GM21423 (cell line): ENCODE results near the gene CDK18.
A peak's percentile ranks its signal among the peaks of the same experiment; 100 is the strongest.
"Not testable (repeated sequence)": the region's sequence is repeated elsewhere in the genome, so short reads cannot be mapped to it uniquely, and the experiment has no call there.

Experiments used
- ATAC-seq: cut with Tn5 transposase; IDR thresholded peaks from one replicate; pipeline ENCODE4 v1.9.1; 2021; ENCODE audit warnings: mild to moderate bottlenecking, moderate library complexity; ENCODE audit not compliant: unreplicated experiment

CDK18 gene

DNA sequence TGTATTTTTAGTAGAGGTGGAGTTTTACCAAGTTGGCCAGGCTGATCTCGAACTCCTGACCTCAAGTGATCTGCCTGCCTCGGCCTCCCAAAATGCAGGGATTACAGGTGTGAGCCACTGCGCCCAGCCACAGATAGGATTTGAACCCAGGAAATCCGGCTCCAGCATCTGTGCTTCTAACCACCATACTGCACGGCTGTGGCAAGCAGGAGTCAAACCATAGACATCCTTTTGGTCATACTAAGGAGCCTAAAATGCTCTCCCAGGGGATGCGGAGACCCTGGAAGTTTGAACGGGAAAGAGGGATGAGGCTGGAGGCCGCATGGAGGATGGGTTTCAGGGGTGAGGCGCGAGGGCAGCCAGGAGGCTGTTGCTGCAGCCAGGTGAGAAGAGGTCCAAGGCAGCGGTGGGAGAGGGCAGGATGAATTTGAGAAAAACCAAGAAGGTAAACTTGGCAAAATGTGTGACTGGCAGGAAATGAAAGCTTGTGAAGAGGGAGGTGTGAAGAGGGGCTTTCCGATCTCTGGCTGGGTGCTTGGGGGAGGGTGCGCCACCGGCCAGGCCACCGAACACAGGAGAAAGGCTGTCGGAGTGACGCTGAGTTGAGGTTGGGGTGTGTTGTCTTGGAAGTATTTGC is 24.0 kb upstream of the CDK18 start:
- ATAC-seq: peak; percentile 45

DNA sequence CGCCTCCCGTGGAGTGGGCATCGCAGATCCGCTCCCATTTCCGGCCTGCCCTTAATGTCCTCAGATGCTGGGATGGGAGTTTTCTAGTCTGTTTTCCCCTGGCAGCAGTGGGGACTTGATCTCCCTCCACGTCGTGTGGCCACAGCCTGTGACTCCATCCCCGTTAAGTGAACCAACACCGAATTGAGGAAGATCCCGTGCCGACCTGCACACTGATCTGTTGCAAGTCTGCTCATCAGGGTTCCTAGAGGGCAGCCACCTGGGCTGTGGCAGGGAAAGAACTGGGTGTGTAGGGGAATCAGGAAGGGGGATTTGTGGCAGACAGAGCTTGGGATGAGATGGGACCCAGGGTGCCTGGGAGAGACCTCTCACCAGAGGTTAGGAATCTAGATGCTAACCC is 23.3 kb upstream of the CDK18 start:
- no peak for ATAC-seq

DNA sequence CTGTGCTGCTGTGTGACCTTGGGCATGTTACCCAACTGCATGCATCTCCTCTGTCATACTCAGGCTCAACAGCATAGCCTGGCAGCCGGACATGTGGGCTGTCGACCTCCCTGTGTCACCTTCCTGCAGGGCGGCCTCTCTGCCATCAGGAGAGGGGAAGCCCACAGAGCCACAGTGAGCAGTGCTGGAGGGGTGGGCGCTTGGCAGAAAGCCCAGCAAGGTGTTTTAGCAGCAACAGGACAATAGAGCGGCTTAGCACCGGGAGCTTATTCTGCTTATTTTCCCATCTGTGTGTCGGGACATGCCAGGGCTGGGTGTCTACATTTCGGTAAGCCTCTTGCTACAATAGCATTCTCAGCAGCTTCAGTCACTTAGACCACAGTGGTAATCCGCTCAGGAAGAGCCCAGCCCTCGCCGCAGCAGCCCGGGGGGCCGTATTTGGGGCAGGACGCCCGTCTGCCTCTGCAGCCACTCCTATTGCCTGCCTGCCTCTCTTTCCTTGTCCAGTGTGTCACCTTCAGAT is 22.8 kb upstream of the CDK18 start:
- ATAC-seq: no peak

DNA sequence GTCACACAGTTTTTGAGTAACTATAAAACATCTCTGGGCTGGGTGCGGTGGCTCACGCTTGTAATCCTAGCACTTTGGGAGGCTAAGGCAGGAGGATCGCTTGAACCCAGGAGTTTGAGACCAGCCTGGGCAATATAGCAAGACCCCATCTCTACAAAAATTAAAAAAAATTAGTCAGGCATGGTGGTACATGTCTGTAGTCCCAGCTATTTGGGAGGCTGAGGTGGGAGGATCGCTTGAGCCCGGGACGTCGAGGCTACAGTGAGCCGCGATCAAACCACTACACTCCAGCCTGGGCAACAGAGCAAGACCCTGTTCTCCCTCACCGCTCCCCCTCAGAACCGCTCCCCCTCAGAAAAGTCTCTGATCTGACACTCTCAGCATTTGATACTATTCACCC is 21.9 kb upstream of the CDK18 start:
- ATAC-seq: not testable (repeated sequence)

DNA sequence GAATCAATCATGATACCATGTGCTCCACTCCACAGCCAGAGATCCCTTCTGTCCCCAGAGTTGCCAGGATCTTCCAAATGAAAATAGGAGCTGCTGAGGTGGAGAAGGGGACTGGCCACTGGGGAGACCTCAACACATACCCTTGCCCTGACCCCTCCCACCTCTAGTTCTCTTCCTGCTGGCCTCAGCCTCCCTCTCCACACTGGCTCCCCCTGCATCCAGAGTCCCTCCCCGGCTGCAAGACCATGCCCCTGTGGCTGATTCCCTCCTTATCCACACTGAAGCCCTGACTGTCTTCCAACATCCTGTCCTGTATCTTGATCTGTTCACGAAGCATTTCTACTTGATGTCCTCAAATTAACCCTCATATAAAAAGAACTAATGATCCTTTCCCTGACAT is 21.1 kb upstream of the CDK18 start:
- ATAC-seq: no peak

DNA sequence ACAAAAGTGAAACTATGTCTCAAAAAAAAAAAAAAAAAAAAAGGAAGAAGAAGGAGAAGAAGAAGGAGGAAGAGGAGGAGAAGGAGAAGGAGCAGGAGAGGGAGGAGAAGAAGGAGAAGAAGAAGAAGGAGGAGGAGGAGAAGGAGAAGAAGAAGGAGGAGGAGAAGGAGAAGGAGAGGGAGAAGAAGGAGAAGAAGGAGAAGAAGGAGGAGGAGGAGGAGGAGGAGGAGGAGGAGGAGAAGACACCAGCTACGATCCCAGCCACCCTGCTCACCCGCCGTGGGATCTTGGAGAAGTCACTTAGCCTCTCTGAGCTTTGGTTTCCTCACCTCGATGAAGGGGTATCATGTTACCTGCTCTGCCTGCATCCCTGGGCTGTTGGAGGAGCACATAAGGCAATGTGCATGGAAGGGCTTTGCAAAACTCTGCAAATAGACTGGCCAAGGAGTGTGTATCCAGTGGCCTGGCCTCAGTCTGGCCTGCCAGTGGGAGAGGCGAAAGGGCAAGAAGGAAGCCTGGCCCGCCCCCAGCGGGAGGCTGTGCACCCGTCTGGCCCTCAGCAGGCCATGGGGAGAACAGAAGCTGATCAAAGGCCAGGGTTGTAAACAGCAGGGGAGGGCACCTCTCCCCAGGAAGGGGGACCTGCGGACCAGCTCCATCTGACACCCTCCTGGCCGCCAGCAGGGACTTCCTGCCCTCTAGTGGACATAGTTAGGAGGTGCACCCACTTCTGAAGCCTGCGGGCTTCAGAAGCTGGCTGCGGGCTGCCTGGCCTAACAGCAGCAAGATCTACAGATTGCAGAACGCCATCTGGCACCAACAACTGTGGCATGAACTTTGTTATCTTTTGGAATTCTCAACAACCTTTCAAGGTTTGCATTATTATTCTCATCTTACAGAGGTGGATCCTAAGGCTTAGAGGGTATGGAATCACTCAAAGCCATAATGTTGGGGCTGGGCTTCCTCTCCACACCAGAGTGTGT is 19.2 kb upstream of the CDK18 start:
- ATAC-seq: no peak

DNA sequence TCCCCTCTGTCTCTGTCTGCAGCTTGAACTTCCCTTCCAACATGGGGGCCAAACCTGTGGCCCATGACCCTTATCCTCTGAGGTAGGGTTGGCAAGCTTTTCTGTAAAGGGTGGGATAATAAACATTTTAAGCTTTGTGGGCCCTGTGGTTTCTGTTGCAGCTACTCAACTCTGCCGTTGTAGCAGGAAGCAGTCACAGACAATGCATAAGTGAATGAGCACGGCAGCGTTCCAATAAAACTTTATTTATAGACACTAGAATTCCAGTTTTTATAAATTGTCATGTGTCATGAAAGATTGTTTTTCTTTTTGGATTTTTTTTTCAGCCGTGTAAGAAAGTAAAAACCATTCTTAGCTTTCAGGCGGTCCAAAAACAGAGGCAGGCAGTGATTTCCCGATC is 18.2 kb upstream of the CDK18 start:
- ATAC-seq: no peak

DNA sequence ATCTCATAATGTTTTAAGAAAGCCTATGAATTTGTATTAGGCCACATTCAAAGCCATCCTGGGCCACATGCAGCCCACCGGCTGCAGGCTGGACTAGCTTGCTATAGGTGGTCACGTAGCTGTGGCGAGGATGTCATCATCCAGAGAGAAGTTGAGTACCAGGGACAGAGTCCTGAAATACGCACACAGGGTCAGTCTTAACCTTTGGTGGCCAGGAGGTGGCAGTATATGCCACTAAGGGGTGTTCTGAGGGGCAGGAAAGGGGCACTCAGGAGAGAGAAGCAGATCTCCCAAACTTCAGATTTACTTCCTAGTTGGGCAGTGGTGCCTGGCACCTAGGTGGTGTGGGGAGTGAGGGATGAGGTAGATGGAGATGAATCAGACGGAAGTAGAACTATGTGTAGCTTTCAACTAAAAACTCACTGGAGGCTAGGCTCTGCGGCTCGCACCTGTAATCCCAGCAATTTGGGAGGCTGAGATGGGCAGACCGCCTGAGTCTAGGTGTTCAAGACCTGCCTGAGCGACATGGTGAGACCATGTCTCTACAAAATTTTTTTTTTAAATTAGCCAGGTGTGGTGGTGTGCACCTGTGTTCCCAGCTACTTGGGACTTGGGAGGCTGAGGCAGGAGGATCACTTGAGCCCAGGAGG is 16.3 kb upstream of the CDK18 start:
- no peak for ATAC-seq

DNA sequence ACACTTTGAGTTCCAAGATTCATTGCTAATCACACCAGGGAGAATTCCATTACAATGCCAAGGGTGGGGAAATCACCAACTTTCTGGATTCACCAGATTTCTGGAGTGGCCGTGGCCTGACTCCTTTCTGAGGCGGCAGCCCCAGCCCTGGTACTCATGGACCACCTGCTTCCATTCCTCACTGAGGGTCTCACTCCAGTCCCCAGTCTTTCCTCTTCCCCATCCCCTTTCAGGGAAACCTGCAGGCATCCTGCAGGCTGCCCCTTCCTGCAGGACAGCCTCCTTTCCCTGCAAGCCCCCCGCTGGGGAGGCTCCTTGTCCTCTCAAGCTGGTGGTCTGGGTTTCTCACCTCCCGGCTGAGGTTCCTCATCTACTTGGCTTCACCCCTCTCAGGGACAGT is 12.7 kb upstream of the CDK18 start:
- no peak for ATAC-seq

DNA sequence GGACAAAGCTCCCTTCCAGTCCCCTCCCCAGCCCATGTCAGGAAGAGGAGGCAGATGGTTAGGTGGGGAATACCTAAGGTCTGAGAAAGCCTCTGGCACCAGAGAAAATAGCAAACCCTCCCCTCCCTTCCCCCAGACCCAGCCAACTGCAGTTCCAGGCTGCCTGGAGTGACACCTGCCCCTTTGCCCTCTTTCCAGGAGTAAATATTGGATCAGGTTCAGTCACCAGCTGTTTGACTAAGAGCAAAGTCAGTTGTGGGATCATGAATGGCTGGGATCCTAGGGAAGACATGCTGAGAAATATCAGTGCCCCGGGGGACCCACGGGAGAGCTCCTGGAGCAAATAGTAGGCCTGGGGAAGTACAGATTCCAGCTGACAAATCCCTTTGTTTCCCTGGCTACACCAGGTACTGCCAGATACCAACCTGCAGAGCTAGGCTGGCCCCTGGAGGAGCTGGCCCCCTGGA is 12.2 kb upstream of the CDK18 start:
- ATAC-seq: no peak

DNA sequence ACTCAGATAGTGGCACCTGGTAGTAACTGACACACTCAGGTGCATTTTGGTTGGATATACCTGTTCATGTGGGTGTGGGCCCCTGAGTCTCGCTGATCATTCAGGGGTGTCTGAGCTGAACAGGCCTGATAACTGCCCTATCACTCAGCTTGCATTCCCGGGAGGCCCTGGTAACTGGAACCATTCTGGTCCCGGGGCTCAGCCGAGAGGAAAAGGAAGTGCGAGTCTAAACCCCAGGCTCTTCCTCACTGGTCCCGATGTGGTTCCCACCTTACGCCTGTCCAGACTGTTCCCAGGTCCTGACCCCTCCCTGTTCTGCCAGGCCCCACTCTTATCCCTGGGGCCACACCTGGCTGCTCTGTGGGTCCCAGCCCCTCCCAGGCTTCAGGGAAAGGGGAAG is 11.7 kb upstream of the CDK18 start:
- ATAC-seq: no peak

DNA sequence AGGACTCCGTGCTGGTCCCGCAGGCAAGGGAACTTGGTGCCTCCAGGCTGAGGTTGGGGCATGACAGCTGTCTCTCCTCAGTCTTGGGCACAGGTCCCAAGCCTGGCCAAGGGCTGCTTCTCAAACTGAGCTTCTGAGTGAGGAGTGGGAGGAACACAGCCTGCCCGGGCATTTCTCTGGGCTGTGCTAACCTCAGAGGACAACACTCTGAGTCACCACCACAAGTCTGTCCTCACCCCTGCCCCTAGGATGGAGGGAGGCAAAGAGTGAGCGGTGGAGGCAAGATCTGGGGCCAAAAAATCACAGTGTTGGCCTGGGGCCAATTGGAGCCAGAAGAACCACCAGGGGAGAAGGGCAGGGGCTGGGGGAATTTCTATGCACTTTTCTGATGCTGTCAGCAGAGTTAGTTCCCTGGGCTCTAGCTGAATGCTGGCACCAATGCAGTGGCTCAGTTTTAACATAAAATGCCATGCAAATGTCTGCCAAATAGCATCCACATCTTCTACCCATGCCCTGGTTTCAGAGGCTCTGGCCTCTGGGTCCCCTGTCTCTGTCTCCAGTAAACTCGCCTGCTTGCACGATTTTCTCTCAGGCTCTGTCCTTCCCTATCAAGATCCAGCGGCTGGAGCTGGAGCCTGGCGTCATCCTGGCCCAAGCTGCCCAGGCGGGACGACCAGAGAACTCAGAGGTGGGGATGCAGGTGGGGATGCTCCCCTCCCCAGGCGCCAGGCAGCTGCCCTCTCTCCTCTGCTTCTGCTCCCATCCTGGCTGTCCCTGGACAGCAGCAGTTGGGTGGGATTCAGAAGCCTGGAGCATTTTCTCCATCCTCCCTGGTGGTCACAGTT is 11.0 kb upstream of the CDK18 start:
- no peak for ATAC-seq

DNA sequence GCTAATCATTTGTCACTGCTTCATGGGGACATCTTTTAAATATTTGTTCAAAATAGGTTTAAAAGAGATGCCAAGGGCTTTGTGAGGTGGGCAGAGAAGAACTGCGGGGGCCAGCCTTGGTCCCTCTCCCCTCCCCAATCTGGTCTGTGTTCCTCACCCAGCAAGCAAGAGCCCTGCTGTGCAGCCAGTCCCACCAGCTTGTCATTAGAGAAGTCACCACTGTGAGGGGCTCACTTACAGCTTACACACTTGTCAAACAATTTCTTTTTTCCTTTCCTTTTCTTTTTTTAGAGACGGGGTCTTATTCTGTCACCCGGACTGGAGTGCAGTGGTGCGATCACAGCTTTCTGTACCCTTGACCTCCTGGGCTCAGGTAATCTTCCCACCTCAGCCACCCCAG is 10.4 kb upstream of the CDK18 start:
- no peak for ATAC-seq

DNA sequence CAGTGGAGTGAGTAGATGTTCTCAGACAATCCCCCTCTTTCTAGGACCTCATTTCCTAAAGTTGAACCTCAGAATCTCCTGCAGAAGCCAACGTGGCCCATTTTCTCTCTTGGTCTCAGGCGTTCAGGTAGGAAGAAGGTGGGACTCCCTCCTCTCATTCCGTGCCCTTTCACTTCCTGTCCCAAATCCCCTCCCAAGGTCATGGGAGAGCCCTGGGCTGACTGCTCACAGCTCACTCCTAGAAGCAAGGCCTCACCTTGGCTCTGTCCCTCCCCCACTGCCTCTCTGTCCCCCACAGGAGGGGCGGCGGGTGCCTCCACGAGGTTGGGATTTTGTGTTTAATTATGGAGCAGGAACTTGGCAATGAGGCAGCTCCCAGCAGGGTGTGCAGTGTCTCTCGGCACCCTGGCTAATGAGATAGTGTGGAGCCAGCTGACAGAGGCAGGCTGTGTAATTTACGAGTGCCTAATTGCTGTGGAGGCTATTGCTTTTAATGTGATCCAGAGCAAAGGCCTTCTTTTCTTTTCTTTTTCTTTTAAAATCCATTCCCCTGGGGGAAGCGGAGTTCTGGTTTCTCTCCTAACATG is 9.1 kb upstream of the CDK18 start:
- ATAC-seq: no peak

DNA sequence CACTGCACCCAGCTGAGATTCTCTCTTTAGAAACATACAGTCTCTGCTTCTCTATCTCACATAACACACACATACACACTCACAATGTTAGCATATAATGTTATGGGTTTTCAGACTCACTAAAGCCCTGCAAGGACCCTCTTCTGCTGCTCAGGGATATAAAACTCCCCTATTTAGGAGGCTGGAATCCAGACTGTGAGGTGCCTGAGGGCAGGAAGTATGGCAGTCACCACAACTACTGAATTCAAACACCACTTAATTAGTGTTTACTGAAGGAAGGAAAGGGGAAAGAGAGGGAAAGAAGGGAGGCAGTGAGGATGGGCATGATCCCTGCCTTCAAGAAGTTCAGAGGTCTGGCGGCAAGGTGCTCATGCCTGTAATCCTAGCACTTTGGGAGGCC is 7.8 kb upstream of the CDK18 start:
- no peak for ATAC-seq

DNA sequence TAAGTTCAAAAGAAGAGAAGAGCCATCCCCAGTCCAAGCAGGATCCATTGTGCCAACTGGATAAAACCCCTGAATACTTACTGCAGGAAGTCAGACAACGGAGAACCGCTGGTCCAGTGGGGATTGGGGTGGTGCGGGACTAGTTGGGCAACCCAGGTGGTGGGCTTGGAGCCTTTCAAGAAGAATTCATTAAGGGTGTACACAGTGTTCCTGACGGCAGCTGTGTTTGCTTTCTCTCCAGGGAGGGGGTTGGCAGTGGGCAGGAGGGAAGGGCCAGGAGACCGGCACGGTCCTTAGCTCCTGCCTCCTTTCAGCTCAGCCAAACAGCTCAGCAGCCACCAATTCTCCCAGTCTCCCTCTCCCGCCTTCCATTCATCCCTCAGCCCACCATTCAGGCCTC is 7.1 kb upstream of the CDK18 start:
- ATAC-seq: no peak

DNA sequence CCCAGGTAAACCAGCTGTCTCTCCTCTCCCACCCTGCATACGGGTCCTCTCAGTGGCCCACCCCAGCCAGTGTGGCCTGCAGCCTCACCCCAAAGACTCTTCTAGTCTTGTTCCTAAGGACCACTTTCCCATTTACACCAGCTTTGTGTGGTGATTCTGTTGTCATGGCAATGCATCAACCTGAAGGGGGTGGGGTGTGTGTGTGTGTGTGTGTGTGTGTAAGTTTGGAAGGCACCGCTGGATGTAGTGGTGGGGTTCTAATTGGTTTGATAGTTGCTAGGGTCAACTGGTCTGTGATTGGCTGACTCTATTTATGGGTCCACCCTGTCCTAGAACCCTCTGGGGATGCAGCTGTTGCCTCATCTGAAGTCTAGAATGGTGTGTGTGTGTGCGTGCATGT is 4.7 kb upstream of the CDK18 start:
- ATAC-seq: no peak

DNA sequence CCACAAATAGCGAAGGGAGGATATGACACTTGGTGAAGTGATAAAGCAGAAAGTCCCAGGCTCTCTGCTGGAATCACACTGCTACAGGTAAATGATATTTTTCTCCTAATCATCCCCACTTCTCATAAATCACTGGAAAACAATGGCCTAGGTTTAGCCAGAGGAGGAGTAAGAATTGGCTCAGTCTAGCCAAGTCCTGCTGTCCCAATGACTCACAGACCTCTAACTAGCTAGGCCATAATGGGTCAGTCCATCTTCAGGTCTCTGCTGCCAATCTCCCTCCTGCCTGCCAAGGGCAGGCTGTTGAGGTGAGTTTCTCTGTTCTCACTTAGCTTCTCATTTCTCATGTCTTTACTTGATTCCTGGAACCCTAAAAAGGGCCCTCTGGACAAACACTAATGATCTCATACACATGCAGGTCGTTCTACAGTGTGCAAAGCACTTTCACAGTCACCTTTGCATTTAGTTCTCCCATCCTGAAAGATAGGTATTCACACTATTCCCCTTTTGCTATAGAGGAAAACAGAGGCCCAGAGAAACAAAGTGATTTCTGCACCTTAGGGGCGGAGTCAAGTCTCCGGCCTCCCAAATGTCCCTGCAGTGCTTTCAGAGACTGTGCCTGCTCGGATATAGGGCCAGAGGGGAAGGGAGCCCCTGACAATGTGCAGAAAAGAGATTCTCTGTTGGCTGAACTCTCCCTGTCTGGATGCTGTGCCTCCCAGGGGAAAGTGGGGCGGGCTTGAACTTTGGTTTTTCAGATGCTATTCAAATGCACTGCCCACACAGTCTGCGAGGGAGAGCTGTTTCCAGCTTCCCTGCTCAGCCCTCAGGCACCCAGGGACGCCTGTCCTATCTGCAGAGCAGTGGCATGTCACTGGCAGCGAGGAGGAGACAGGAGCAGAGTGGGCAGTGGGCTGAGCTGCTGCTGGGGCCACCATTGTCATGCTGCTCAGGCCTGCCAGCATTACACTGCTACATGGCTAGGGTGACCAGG is 3.9 kb upstream of the CDK18 start:
- ATAC-seq: no peak
